ENCODE measurements around the gene BRAT1. TPM values are rescaled to one million over a fixed set of nuclear protein-coding genes. Genes with fewer than 3 reads are reported as not detected.
"Not testable (repeated sequence)": the region's sequence is repeated elsewhere in the genome, so short reads cannot be mapped to it uniquely, and the experiment has no call there.

BRAT1 gene
- total and polyA plus RNA-seq, 11 donors, result 10.9 to 27.8 (median 14.9) TPM

DNA sequence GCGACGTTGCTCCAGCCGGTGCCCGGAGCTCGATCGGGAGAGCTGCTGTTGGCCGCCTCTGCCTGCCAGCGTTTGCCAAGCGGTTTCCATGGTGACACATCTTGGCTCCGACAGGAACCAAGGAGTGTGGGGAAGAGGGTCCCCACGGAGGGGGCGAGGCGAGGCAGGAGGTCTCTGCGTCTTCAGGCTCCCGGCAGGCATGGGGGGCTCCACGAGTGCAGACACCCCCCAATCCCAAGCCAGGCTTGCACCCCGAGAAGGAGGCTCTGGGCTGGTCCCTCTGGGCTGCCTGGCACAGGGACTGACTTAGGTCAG is 23.6 kb downstream of the BRAT1 start:
- H3K27ac ChIP-seq; intact Hi-C loops (cut with DNase I); H3K27me3 ChIP-seq; H3K4me3 ChIP-seq; ATAC-seq; H3K9me3 ChIP-seq: not testable (repeated sequence)
- peaks cover 0 to 47% (median 28%) of the 10 kb centered on the region in 12 donors for H3K4me1 ChIP-seq
- H3K36me3 ChIP-seq, result peaks cover 0 to 17% (median 15%) of the 10 kb centered on the region in 9 donors
- DNase-seq, result peak; percentile 8 to 63 (median 20)
- WGBS, 4 donors, result 0 to 49% (median 36%) methylated on average over 1 to 17 of the region's 17 CpGs

DNA sequence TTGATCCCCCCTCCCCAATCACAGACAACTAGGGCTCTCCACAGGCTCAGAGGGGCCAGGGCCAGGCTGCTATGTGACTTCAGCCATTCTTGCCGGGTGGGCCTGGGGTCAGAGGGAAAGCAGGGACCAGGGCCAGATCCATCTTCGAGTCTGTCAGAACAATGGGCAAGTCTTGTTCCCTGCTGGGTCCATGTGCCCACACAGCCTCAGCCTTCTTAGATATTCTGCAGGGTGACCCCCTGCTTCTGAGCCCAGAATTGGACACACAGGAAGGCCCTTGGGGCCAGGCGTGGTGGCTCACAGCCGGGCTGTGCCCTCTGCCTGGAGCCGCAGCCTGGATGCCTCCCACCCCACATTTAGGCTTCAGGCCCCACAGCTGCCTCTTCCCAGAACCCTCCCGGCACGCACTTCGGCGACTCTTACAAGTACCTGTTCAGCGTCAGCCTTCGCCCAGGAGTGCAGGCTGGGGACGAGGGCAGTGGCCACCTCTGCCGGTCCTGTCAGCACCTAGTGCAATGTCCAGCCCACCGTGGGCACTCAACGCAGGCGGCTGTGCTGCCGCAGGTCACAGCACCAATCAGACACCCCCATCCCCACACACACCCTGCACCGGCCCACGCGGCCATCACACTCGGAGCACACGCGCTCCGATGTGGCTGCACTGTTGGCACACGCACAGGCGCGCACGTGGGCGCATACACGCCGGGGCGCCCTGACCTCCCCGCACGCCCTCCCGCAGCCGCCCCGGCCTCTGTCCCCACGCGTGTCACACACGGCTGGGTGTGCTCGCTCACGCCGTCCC is 24.1 kb downstream of the BRAT1 start:
- H3K4me1 ChIP-seq, result peaks cover 0 to 53% (median 28%) of the 10 kb centered on the region in 12 donors
- intact Hi-C loops (cut with DNase I); ATAC-seq; H3K9me3 ChIP-seq; H3K27me3 ChIP-seq: not testable (repeated sequence)
- peak overlapping the region in 3 of 12 donors; percentile 25 to 96 (median 67) for H3K27ac ChIP-seq
- peak in 4 of 5 donors; percentile 5 to 28 (median 15) for DNase-seq
- WGBS, 4 donors, result 27 to 46% (median 35%) methylated on average over 17 to 43 of the region's 43 CpGs
- H3K4me3 ChIP-seq, result peak overlapping the region in 1 of 12 donors; percentile 15
- H3K36me3 ChIP-seq, result peaks cover 0 to 22% (median 20%) of the 10 kb centered on the region in 9 donors

DNA sequence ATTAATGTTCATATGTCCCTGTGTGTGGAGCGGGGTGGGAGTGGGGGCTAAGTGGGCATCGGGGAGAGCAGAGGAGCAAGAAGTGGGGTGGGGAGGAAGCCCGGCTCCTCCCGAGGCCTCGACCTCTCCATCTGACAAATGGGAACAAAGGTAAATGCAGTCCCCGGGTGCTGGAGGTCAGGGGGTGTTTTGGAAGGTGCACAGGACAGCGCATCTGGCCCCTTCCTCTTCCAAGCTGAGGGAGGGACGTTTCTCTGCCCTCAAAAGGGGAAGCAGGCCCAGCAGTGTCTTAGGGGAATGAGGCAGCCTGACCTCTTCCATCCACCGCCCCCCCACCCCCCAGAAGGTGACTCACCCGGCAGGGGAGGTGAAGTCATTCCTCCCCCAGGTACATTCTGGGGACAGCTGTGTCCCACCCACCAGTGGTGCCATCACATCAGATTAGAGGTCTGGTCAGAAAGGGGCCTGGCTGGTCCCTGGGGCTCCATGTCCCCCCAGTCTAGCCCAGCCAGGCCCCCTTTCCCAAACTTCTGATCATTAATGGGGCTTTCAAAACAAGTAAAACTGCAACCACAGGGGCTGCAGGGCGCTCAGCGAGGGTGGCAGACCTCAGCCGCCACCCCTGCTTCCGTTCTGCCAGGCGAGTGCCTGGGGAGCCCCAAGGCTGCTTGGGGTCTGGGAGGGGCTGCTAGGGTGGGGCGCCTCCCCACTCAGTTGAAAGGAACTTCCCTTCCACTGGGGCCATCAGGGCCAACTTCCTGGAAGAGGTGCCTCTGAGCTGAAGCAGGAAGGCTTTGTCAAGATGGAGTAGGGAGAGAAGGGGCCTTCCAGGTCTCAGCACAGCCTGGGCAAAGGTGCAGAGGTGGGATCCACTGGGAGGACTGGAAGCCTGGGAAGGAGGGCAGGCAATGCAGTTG is 25.0 kb downstream of the BRAT1 start:
- ATAC-seq (peak in 3 of 4 donors; percentile 27 to 55 (median 50)), DNase-seq (peak; percentile 28 to 82 (median 51))
- 69 to 83% (median 77%) methylated on average over 10 to 16 of the region's 16 CpGs for WGBS, 4 donors
- intact Hi-C loops (cut with DNase I), result no loop called here
- Histone ChIP-seq H3K4me1 (peaks cover 0 to 62% (median 31%) of the 10 kb centered on the region in 12 donors), H3K27me3 (no peaks in the 10 kb centered on the region), H3K36me3 (peaks cover 0 to 31% (median 29%) of the 10 kb centered on the region in 9 donors), H3K4me3 (peak overlapping the region in 2 of 12 donors; percentile 19 to 42), H3K27ac (peak overlapping the region in 11 of 12 donors; percentile 11 to 96 (median 52)), H3K9me3 (no peaks in the 10 kb centered on the region)
- TF ChIP-seq, protein P1, sequence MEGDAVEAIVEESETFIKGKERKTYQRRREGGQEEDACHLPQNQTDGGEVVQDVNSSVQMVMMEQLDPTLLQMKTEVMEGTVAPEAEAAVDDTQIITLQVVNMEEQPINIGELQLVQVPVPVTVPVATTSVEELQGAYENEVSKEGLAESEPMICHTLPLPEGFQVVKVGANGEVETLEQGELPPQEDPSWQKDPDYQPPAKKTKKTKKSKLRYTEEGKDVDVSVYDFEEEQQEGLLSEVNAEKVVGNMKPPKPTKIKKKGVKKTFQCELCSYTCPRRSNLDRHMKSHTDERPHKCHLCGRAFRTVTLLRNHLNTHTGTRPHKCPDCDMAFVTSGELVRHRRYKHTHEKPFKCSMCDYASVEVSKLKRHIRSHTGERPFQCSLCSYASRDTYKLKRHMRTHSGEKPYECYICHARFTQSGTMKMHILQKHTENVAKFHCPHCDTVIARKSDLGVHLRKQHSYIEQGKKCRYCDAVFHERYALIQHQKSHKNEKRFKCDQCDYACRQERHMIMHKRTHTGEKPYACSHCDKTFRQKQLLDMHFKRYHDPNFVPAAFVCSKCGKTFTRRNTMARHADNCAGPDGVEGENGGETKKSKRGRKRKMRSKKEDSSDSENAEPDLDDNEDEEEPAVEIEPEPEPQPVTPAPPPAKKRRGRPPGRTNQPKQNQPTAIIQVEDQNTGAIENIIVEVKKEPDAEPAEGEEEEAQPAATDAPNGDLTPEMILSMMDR (IDR thresholded peaks at IDR 0.05), result no peak
- no peak for TF ChIP-seq POLR2A (IDR thresholded peaks at IDR 0.05)

DNA sequence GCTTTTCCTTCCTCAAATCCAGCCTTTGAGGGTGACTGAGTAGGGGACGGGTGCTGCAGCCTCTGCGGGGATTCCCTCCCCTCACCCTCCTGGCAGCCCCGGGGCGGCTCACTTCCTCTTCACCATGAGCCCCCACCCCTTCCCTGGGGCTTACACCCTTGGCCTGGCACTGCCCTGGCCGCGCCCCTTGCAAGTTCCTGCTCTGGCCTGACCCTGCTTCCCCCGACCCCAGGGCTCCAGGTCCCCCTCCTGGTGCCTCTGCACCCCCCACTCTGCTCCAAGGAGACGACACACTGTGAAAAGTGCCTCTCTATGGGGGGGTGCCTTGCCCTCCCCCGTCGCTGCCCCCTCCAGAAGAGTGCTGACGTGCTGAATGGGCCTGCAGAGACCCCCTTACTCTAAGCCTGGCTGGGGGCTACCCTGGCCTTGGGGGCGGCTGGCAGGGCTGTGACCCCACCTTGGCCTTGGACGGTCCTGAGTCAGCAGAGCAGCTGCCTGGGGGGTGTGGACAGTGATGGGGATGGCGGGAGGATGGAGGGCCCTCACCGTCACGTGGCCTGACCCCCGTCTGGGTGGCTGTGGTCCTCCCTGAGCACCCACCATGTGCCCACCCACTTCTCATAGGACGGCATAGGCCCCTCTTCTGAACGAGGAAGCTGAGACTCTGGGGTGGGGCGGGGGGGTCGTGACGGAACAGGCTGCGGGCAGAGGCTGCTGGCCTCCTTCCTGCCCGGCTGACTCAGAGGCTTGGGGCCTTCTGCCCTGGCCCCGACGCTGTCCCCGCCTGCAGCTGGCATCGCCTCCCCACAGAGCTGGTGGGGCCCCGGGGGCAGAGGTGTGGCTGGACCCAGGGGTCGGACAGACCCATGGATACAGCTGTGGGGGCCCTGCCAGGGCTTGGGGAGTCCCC is 25.9 kb downstream of the BRAT1 start:
- TF ChIP-seq, protein P1 (IDR thresholded peaks at IDR 0.05), result no peak
- no peak for TF ChIP-seq POLR2A (IDR thresholded peaks at IDR 0.05)
- Histone ChIP-seq H3K4me1 (peaks cover 0 to 71% (median 36%) of the 10 kb centered on the region in 12 donors), H3K9me3 (no peaks in the 10 kb centered on the region), H3K27ac (peak overlapping the region in 11 of 12 donors; percentile 28 to 96 (median 59)), H3K4me3 (peak overlapping the region in 2 of 12 donors; percentile 19 to 42), H3K27me3 (no peaks in the 10 kb centered on the region), H3K36me3 (peaks cover 0 to 39% (median 33%) of the 10 kb centered on the region in 9 donors)
- ATAC-seq, result peak; percentile 48 to 70 (median 62)
- peak; percentile 74 to 92 (median 84) for DNase-seq
- 63 to 71% (median 68%) methylated on average over 21 to 30 of the region's 30 CpGs for WGBS, 4 donors
- intact Hi-C loops (cut with DNase I), result no loop called here
